Endothelial cell of umbilical vein (primary cell): Measurements from ENCODE around the gene RFX6. TPM values are rescaled to one million over a fixed set of nuclear protein-coding genes. Genes with fewer than 3 reads are reported as not detected.

Experiments used
- BruUV-seq: library from RNA; stranded (reverse); fragments of 400-500 nt; replicated peaks from 2 replicates; lab custom pipeline; 2021; lab: Mats Ljungman, UMichigan
- CTCF ChIA-PET: fragments of 300-600, 350-600 bp; sonication (Branson Sonifier 250); formaldehyde crosslinking; loops from one replicate; lab custom pipeline; 2021; ENCODE audit warnings: antibody characterized with exemption, inconsistent platforms; lab: Charles Lee
- POLR2A ChIA-PET: fragments of 300-600, 350-600 bp; sonication (Branson Sonifier 250); formaldehyde crosslinking; loops from one replicate; lab custom pipeline; 2021; ENCODE audit warnings: antibody characterized with exemption, inconsistent platforms; lab: Charles Lee
- DNase-seq: peaks from one replicate; pipeline ENCODE4 v3.0.0-alpha.2; 2011; ENCODE audit warnings: low read depth, low spot score
- FAIRE-seq: peaks from 2 replicates; lab custom pipeline; 2011; peaks lifted over from hg19 to GRCh38; lab: Jason Lieb, UNC
- H2AFZ ChIP-seq: 2 replicates; pipeline ENCODE4 v1.6.0; 2012; ENCODE audit warnings: low read depth, low read length, control low read depth, inconsistent platforms
- H3K27ac ChIP-seq: 2 replicates; pipeline ENCODE4 v1.5.1; 2011; ENCODE audit warnings: low read depth, mild to moderate bottlenecking, control low read depth, low read length, moderate library complexity; ENCODE audit not compliant: insufficient read depth
- H3K27me3 ChIP-seq, 2 experiments: 2 replicates each; pipeline versions ENCODE4 v1.6.0 to v1.6.1; 2011; ENCODE audit warnings: low read length in 2 of 2, mixed read lengths in 1 of 2; ENCODE audit not compliant: control insufficient read depth in 2 of 2, insufficient read depth in 2 of 2
- H3K36me3 ChIP-seq, 2 experiments: 2 replicates in 1 of 2; 3 replicates in 1 of 2; pipeline ENCODE4 v1.5.1; 2011; ENCODE audit warnings: low read length in 2 of 2, mild to moderate bottlenecking in 1 of 2, moderate library complexity in 1 of 2; ENCODE audit not compliant: control insufficient read depth in 2 of 2, insufficient read depth in 2 of 2; ENCODE audit errors: extremely low read depth in 1 of 2
- H3K4me1 ChIP-seq: 3 replicates; pipeline ENCODE4 v1.5.1; 2011; ENCODE audit warnings: mild to moderate bottlenecking, low read length; ENCODE audit not compliant: control insufficient read depth, insufficient read depth; ENCODE audit errors: extremely low read depth
- H3K4me2 ChIP-seq: 2 replicates; pipeline ENCODE4 v1.6.1; 2011; ENCODE audit warnings: low read length, control low read depth, mixed read lengths; ENCODE audit not compliant: insufficient read depth
- H3K4me3 ChIP-seq, 3 experiments: fragments of 200-600 bp in 1 of 3; sonication (generic), shearing (Covaris generic) in 1 of 3; replicated peaks in 1 of 3; 2 replicates each; pipeline ENCODE4 v1.5.1; 2011 to 2016; ENCODE audit warnings: control low read depth in 3 of 3, low read length in 3 of 3, mild to moderate bottlenecking in 2 of 3, inconsistent platforms in 1 of 3, low read depth in 1 of 3, moderate library complexity in 1 of 3; ENCODE audit not compliant: insufficient read depth in 1 of 3
- H3K79me2 ChIP-seq: 2 replicates; pipeline ENCODE4 v1.6.0; 2012; ENCODE audit warnings: low read length, inconsistent platforms; ENCODE audit not compliant: control insufficient read depth, insufficient read depth
- H3K9ac ChIP-seq: replicated peaks from 2 replicates; pipeline ENCODE3; 2011; ENCODE audit warnings: low read length, control low read depth; ENCODE audit not compliant: insufficient read depth; ENCODE audit errors: extremely low read depth
- H3K9me1 ChIP-seq: replicated peaks from 3 replicates; pipeline ENCODE4 v1.6.0; 2011; ENCODE audit warnings: mild to moderate bottlenecking, low read length; ENCODE audit not compliant: control insufficient read depth, insufficient read depth; ENCODE audit errors: extremely low read depth
- H3K9me3 ChIP-seq: replicated peaks from 2 replicates; pipeline ENCODE4 v1.5.1; 2012; ENCODE audit warnings: low read length, inconsistent platforms; ENCODE audit not compliant: control insufficient read depth, insufficient read depth
- H4K20me1 ChIP-seq: replicated peaks from 2 replicates; pipeline ENCODE3; 2011; ENCODE audit warnings: mild to moderate bottlenecking, low read length; ENCODE audit not compliant: control insufficient read depth, insufficient read depth; ENCODE audit errors: extremely low read depth
- EZH2 ChIP-seq: IDR thresholded peaks from 2 replicates; pipeline ENCODE4 v1.6.1; 2012; ENCODE audit warnings: borderline replicate concordance, low read depth, mild to moderate bottlenecking, moderate library complexity, low read length, inconsistent platforms; ENCODE audit not compliant: severe bottlenecking
- FOS ChIP-seq: IDR thresholded peaks from 2 replicates; pipeline ENCODE4 v1.6.1; 2011; ENCODE audit warnings: mild to moderate bottlenecking, low read length, moderate library complexity, borderline replicate concordance; ENCODE audit not compliant: insufficient read depth
- GATA2 ChIP-seq: IDR thresholded peaks from 2 replicates; pipeline ENCODE4 v1.7.0; 2011; ENCODE audit warnings: low read depth, mild to moderate bottlenecking, moderate library complexity, mixed read lengths, low read length; ENCODE audit not compliant: insufficient read length, insufficient read depth
- MYC ChIP-seq: IDR thresholded peaks from one replicate; pipeline ENCODE4 v1.6.1; 2011; ENCODE audit warnings: mild to moderate bottlenecking, low read depth, low read length
- POLR2A ChIP-seq: IDR thresholded peaks from 2 replicates; pipeline ENCODE4 v1.6.1; 2012; ENCODE audit warnings: low read depth, mild to moderate bottlenecking, control low read depth, low read length
- POLR2AphosphoS5 ChIP-seq: IDR thresholded peaks from 2 replicates; pipeline ENCODE4 v1.6.1; 2012; ENCODE audit warnings: low read depth, mild to moderate bottlenecking, control low read depth, low read length, moderate library complexity; ENCODE audit not compliant: insufficient read depth
- dilution Hi-C: fragments of 300-500 bp; cut with MboI; formaldehyde crosslinking; loops from one replicate; pipeline ENCODE4 v1.15.0; 2019; ENCODE audit warnings: low sequenced_read_pairs; ENCODE audit not compliant: extremely low pct_ligation_motif_present
- intact Hi-C: fragments of 100-400 bp; cut with micrococcal nuclease; formaldehyde crosslinking; loops from one replicate; pipeline ENCODE4 v1.10.0; 2022
- polyA plus RNA-seq, 4 experiments: library from polyadenylated mRNA; depleted of rRNA in 3 of 4; stranded (reverse) in 3 of 4; unstranded in 1 of 4; fragments of >200 nt; gene quantifications; 2 replicates each; pipeline versions ENCODE4 v1.2.1 to v1.2.3, GENCODE V29; 2011 to 2012; ENCODE audit warnings: missing spikeins in 1 of 4
- total RNA-seq: library from RNA; stranded (reverse); gene quantifications from 2 replicates; pipeline ENCODE4 v1.2.3, GENCODE V29; 2021
- TF ChIP-seq, protein P1 (sequence below), 2 donors: IDR thresholded peaks; 1 replicate in 1 of 2; 2 replicates in 1 of 2; pipeline ENCODE4 v1.5.1; 2011; ENCODE audit warnings: low read length in 2 of 2, mild to moderate bottlenecking in 2 of 2, moderate library complexity in 2 of 2, control low read depth in 1 of 2, inconsistent platforms in 1 of 2, low read depth in 1 of 2; ENCODE audit not compliant: insufficient read depth in 1 of 2; ENCODE audit errors: extremely low read depth in 1 of 2

RFX6 gene
- total and polyA plus RNA-seq, 2 donors (not counting 3 experiments of a cell fraction or from before 2014, with no cell fraction given): not detected

- Histone ChIP-seq H3K36me3 (no peaks in the 10 kb centered on the region), H4K20me1 (no peaks in the 10 kb centered on the region), H3K9me1 (no peaks in the 10 kb centered on the region), H3K9ac (no peak overlapping the region), H3K79me2 (no peaks in the 10 kb centered on the region), H3K4me1 (no peaks in the 10 kb centered on the region), H3K27ac (no peak overlapping the region), H3K27me3 (no peaks in the 10 kb centered on the region), H3K9me3 (no peaks in the 10 kb centered on the region), H3K4me3 (no peak overlapping the region), H3K4me2 (no peak overlapping the region), H2AFZ (no peak overlapping the region)
- CTCF ChIA-PET: interaction anchor here (1.2 kb wide), 1 partner anchor 12 kb away, joined by 4 read pairs; no protein-coding TSS in a partner anchor
- TF ChIP-seq FOS (no peak), POLR2AphosphoS5 (no peak), EZH2 (no peak), MYC (no peak)
- TF ChIP-seq, protein P1, sequence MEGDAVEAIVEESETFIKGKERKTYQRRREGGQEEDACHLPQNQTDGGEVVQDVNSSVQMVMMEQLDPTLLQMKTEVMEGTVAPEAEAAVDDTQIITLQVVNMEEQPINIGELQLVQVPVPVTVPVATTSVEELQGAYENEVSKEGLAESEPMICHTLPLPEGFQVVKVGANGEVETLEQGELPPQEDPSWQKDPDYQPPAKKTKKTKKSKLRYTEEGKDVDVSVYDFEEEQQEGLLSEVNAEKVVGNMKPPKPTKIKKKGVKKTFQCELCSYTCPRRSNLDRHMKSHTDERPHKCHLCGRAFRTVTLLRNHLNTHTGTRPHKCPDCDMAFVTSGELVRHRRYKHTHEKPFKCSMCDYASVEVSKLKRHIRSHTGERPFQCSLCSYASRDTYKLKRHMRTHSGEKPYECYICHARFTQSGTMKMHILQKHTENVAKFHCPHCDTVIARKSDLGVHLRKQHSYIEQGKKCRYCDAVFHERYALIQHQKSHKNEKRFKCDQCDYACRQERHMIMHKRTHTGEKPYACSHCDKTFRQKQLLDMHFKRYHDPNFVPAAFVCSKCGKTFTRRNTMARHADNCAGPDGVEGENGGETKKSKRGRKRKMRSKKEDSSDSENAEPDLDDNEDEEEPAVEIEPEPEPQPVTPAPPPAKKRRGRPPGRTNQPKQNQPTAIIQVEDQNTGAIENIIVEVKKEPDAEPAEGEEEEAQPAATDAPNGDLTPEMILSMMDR (IDR thresholded peaks at IDR 0.05; ENCODE audit: extremely low read depth in 1 of 2, insufficient read depth in 1 of 2, low read depth in 1 of 2, low read length in 2 of 2): no peak
- DNase-seq (no peak), FAIRE-seq (no peak)
- POLR2A ChIA-PET: no interaction called here
- intact Hi-C loops (no loop called here), dilution Hi-C loops (no loop called here)
- BruUV-seq: no TSS peak
Observed at GRCh38 chr6:116894669-116895068, 17.6 kb downstream of the RFX6 start.

- Histone ChIP-seq H3K9me1 (no peaks in the 10 kb centered on the region), H3K27me3 (no peaks in the 10 kb centered on the region), H3K9me3 (no peaks in the 10 kb centered on the region), H3K79me2 (no peaks in the 10 kb centered on the region), H3K4me2 (no peak overlapping the region), H3K9ac (no peak overlapping the region), H3K4me1 (no peaks in the 10 kb centered on the region), H4K20me1 (no peaks in the 10 kb centered on the region), H3K36me3 (no peaks in the 10 kb centered on the region), H2AFZ (no peak overlapping the region), H3K4me3 (no peak overlapping the region), H3K27ac (no peak overlapping the region)
- dilution Hi-C loops: no loop called here
- CTCF ChIA-PET: interaction anchor here (1.2 kb wide), 1 partner anchor 13 kb away, joined by 4 read pairs; no protein-coding TSS in a partner anchor
- no peak for FAIRE-seq
- no peak for TF ChIP-seq EZH2
- TF ChIP-seq POLR2A: no peak
- no peak for TF ChIP-seq FOS
- TF ChIP-seq GATA2: no peak
- TF ChIP-seq, protein P1 (IDR thresholded peaks at IDR 0.05; ENCODE audit: extremely low read depth in 1 of 2, insufficient read depth in 1 of 2, low read depth in 1 of 2, low read length in 2 of 2): no peak
- POLR2A ChIA-PET: no interaction called here
- no peak for DNase-seq
- intact Hi-C loops: no loop called here
- BruUV-seq: no TSS peak
Observed at GRCh38 chr6:116895935-116896334, 18.9 kb downstream of the RFX6 start.
